ENCODE data around the gene CTRL. TPM values are rescaled to one million over a fixed set of nuclear protein-coding genes. Genes with fewer than 3 reads are reported as not detected.

The CTRL gene
- total RNA-seq, 2 experiments from 2014 or later: 4.0 to 5.9 TPM

DNA sequence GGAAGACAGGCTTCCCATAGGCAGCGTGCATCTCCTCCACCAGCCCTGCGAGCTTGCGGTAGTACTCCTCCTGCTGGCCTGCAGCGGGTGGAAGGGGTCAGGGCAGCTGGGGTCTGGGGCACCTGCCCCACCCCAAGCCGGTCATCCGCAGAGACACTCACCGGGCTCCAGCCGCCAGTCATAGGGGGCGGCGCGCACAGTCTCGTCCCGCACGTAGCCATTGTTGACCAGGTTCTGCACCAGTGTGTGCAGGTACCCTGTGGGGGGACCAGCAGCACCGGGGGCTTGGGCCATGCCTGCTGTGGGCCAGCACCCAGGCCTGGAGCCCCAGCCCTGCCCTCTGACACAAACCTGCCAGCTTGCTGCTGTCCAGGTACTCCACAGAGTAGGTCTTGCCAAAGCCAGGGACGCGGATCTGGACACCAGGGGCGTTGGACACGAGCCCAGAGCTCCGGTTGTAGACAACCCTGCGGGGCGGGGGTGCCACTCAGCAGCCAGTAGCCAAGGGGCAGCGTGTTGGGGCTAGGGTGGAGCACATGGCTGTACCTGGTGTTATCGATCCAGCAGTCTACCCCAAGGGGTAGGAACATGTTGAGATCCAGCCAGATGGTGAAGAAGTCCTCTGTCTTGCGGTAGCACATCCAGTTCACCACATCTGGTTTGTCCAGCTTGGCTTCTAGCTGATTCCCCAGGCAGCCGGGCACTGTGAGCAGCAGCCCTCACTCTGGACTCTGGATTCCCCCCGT is 11.0 kb upstream of the CTRL start:
- no peaks in the 10 kb centered on the region for H3K36me3 ChIP-seq (ENCODE audit: insufficient read depth, low read length)
- H3K9me2 ChIP-seq (ENCODE audit: insufficient read depth, low read length): no peaks in the 10 kb centered on the region
- POLR2A ChIA-PET: no interaction called here
- no peak for TF ChIP-seq EZH2phosphoT487 (IDR thresholded peaks at IDR 0.05; ENCODE audit: borderline replicate concordance, low read depth, low read length)
- TF ChIP-seq, protein P1, sequence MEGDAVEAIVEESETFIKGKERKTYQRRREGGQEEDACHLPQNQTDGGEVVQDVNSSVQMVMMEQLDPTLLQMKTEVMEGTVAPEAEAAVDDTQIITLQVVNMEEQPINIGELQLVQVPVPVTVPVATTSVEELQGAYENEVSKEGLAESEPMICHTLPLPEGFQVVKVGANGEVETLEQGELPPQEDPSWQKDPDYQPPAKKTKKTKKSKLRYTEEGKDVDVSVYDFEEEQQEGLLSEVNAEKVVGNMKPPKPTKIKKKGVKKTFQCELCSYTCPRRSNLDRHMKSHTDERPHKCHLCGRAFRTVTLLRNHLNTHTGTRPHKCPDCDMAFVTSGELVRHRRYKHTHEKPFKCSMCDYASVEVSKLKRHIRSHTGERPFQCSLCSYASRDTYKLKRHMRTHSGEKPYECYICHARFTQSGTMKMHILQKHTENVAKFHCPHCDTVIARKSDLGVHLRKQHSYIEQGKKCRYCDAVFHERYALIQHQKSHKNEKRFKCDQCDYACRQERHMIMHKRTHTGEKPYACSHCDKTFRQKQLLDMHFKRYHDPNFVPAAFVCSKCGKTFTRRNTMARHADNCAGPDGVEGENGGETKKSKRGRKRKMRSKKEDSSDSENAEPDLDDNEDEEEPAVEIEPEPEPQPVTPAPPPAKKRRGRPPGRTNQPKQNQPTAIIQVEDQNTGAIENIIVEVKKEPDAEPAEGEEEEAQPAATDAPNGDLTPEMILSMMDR (conservative IDR thresholded peaks at IDR 0.05; ENCODE audit: low read length): no peak
- intact Hi-C loops (cut with micrococcal nuclease; ENCODE audit: unreplicated experiment): no loop called here
- H3K9me3 ChIP-seq (ENCODE audit: low read length): no peaks in the 10 kb centered on the region
- no peak for DNase-seq (ENCODE audit: low spot score)
- no peak overlapping the region for H2AFZ ChIP-seq (ENCODE audit: low read length)
- CTCF ChIA-PET (ENCODE audit: unreplicated experiment): no interaction called here
- no TSS peak for BruUV-seq (replicated peaks)
- no peaks in the 10 kb centered on the region for H4K20me1 ChIP-seq (ENCODE audit: insufficient read depth, low read length)
- no peak overlapping the region for H3K4me3 ChIP-seq (ENCODE audit: low read depth, low read length, poor library complexity, severe bottlenecking)
- no peak overlapping the region for H3K4me2 ChIP-seq (ENCODE audit: low read length)
- H3K27ac ChIP-seq (ENCODE audit: low read depth, low read length, poor library complexity, severe bottlenecking): no peak overlapping the region
- H3K79me2 ChIP-seq (ENCODE audit: insufficient read depth, low read depth, low read length): no peaks in the 10 kb centered on the region
- H3K4me1 ChIP-seq (ENCODE audit: insufficient read depth, low read length, poor library complexity, severe bottlenecking): peaks cover 17% of the 10 kb centered on the region

DNA sequence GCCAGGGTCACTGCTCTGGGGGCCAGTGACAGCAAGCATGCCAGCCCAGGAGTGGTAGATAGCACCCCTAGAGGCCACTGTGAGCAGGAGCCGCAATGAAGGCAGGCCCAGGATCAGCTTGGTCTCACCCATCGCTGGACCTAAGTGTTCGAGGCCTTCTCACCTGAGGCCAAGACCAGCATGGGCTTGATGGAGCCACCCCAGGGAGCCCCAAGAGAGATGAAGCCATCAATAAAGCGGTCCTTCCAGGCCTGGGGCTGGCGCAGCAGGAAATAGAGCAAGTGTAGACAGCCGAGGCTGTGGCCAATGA is 10.5 kb upstream of the CTRL start:
- BruUV-seq (replicated peaks): no TSS peak
- no peak overlapping the region for H3K4me3 ChIP-seq (ENCODE audit: low read depth, low read length, poor library complexity, severe bottlenecking)

More for the DNA sequence above, 10.5 kb upstream of the CTRL start:
- Histone ChIP-seq H3K36me3 (ENCODE audit: insufficient read depth, low read length) (no peaks in the 10 kb centered on the region), H4K20me1 (ENCODE audit: insufficient read depth, low read length) (no peaks in the 10 kb centered on the region), H3K4me1 (ENCODE audit: insufficient read depth, low read length, poor library complexity, severe bottlenecking) (peaks cover 22% of the 10 kb centered on the region), H2AFZ (ENCODE audit: low read length) (no peak overlapping the region), H3K9me3 (ENCODE audit: low read length) (no peaks in the 10 kb centered on the region), H3K27ac (ENCODE audit: low read depth, low read length, poor library complexity, severe bottlenecking) (no peak overlapping the region), H3K79me2 (ENCODE audit: insufficient read depth, low read depth, low read length) (no peaks in the 10 kb centered on the region), H3K9me2 (ENCODE audit: insufficient read depth, low read length) (no peaks in the 10 kb centered on the region), H3K4me2 (ENCODE audit: low read length) (no peak overlapping the region)
- peak; percentile 62 for DNase-seq (ENCODE audit: low spot score)
- intact Hi-C loops (cut with micrococcal nuclease; ENCODE audit: unreplicated experiment): no loop called here
- ChIA-PET POLR2A (no interaction called here), CTCF (ENCODE audit: unreplicated experiment) (no interaction called here)
- no peak for TF ChIP-seq EZH2phosphoT487 (IDR thresholded peaks at IDR 0.05; ENCODE audit: borderline replicate concordance, low read depth, low read length)
- TF ChIP-seq, protein P1 (conservative IDR thresholded peaks at IDR 0.05; ENCODE audit: low read length): peak; percentile 89
